GM23248 (cell line): ENCODE results near the gene BNIP3.

Source experiments
- EZH2 ChIP-seq: fragments of 200-600 bp; sonication (generic); IDR thresholded peaks from 2 replicates; pipeline ENCODE4 v1.6.1; 2018; ENCODE audit warnings: antibody characterized with exemption, mild to moderate bottlenecking; ENCODE audit not compliant: insufficient read depth, poor library complexity, severe bottlenecking
- EZH2phosphoT487 ChIP-seq: fragments of 200-600 bp; sonication (generic); IDR thresholded peaks from 2 replicates; pipeline ENCODE4 v1.6.1; 2018; ENCODE audit warnings: antibody characterized with exemption, moderate library complexity, mild to moderate bottlenecking, low read depth; ENCODE audit not compliant: insufficient read depth

GRCh38 chr10:132018446-132018845 lies 36.7 kb upstream of the BNIP3 start:
- TF ChIP-seq EZH2 (no peak), EZH2phosphoT487 (no peak)
